ENCODE results near the gene YIPF2.

Gene YIPF2

GRCh38 chr19:10936661-10937084 is 8.2 kb upstream of the YIPF2 start:
- no peak for DNase-seq

GRCh38 chr19:10935371-10936059 is 7.1 kb upstream of the YIPF2 start:
- DNase-seq: no peak

- no peak for DNase-seq
Observed at GRCh38 chr19:10929402-10929794, 959 bp upstream of the YIPF2 start.

GRCh38 chr19:10927730-10928562 is 493 bp downstream of the YIPF2 start:
- DNase-seq: peak; percentile 49

- DNase-seq: no peak
Observed at GRCh38 chr19:10924597-10924996, 3.8 kb downstream of the YIPF2 start.

- DNase-seq: no peak
Observed at GRCh38 chr19:10923260-10924112, 5.0 kb downstream of the YIPF2 start.

- DNase-seq: no peak
Observed at GRCh38 chr19:10922638-10923014, 5.8 kb downstream of the YIPF2 start.

GRCh38 chr19:10921910-10922637 is 6.4 kb downstream of the YIPF2 start:
- no peak for DNase-seq

- no peak for DNase-seq
Observed at GRCh38 chr19:10921199-10921909, 7.1 kb downstream of the YIPF2 start.

GRCh38 chr19:10920781-10921180 is 7.7 kb downstream of the YIPF2 start:
- DNase-seq: no peak

GRCh38 chr19:10920288-10920655 is 8.2 kb downstream of the YIPF2 start:
- DNase-seq: no peak

GRCh38 chr19:10919352-10920287 is 8.8 kb downstream of the YIPF2 start:
- DNase-seq: no peak

GRCh38 chr19:10918359-10918758 is 10.1 kb downstream of the YIPF2 start:
- no peak for DNase-seq

- DNase-seq: no peak
Observed at GRCh38 chr19:10916602-10917001, 11.8 kb downstream of the YIPF2 start.

GRCh38 chr19:10915130-10916091 is 13.0 kb downstream of the YIPF2 start:
- peak; percentile 73 for DNase-seq

- no peak for DNase-seq
Observed at GRCh38 chr19:10913716-10914340, 14.6 kb downstream of the YIPF2 start.

- no peak for DNase-seq
Observed at GRCh38 chr19:10912619-10913018, 15.8 kb downstream of the YIPF2 start.

GRCh38 chr19:10911579-10912363 is 16.7 kb downstream of the YIPF2 start:
- DNase-seq: no peak
